H1 (cell line): Measurements from ENCODE around the gene LPGAT1. TPM values are rescaled to one million over a fixed set of nuclear protein-coding genes. Genes with fewer than 3 reads are reported as not detected.

ENCODE experiments used
- BACH1 ChIP-seq: IDR thresholded peaks from 2 replicates; pipeline ENCODE4 v1.6.1; 2012; ENCODE audit warnings: low read length, improper control_type of control experiment
- CHD1 ChIP-seq: IDR thresholded peaks from 2 replicates; pipeline ENCODE4 v1.6.1; 2012; ENCODE audit warnings: low read depth, low read length, improper control_type of control experiment
- EGR1 ChIP-seq: IDR thresholded peaks from 2 replicates; pipeline ENCODE4 v1.6.1; 2011; ENCODE audit warnings: low read depth, low read length, borderline replicate concordance
- EP300 ChIP-seq, 2 experiments: IDR thresholded peaks; 1 replicate in 1 of 2; 2 replicates in 1 of 2; pipeline ENCODE4 v1.6.1; 2011 to 2012; ENCODE audit warnings: low read depth in 2 of 2, low read length in 2 of 2, mild to moderate bottlenecking in 2 of 2, borderline replicate concordance in 1 of 2, inconsistent platforms in 1 of 2, moderate library complexity in 1 of 2
- HDAC2 ChIP-seq, 2 experiments: fragments of 300-600 bp in 1 of 2; sonication (generic) in 1 of 2; IDR thresholded peaks; 2 replicates each; pipeline ENCODE4 v1.6.1; 2011 to 2012; ENCODE audit warnings: low read depth in 2 of 2, low read length in 2 of 2, mild to moderate bottlenecking in 2 of 2, moderate library complexity in 2 of 2, borderline replicate concordance in 1 of 2, inconsistent platforms in 1 of 2
- SP1 ChIP-seq: IDR thresholded peaks from 2 replicates; pipeline ENCODE4 v1.6.1; 2011; ENCODE audit warnings: low read depth, low read length
- polyA plus RNA-seq, 7 experiments: library from polyadenylated mRNA; depleted of rRNA in 3 of 7; stranded (reverse) in 5 of 7; unstranded in 2 of 7; fragments of >200 nt in 5 of 7; fragments of 200-250 nt in 2 of 7; gene quantifications; 1 replicate in 5 of 7; 2 replicates in 1 of 7; 4 replicates in 1 of 7; pipeline versions ENCODE4 v1.2.1 to v1.2.3, GENCODE V29; 2011 to 2013; ENCODE audit warnings: missing spikeins in 2 of 7, mixed read lengths in 2 of 7
- total RNA-seq: library from RNA; stranded (reverse); fragmentation: NEBNext Ultra II Directional; extraction: Animal tissue kit (Norgen Biotek cat#: 25700); gene quantifications from 2 replicates; pipeline ENCODE4 v1.2.1, GENCODE V29; 2021
- TF ChIP-seq, protein P1 (sequence below): fragments of 300-600 bp; sonication (generic); IDR thresholded peaks from 2 replicates; pipeline ENCODE4 v1.7.1; 2012; ENCODE audit warnings: low read length, moderate library complexity, mild to moderate bottlenecking, inconsistent platforms; ENCODE audit not compliant: insufficient replicate concordance

The LPGAT1 gene
- total and polyA plus RNA-seq, 2 of the 8 experiments (the other 6 are each of a cell fraction or from before 2014, with no cell fraction given): 2.3 to 13.5 TPM

DNA sequence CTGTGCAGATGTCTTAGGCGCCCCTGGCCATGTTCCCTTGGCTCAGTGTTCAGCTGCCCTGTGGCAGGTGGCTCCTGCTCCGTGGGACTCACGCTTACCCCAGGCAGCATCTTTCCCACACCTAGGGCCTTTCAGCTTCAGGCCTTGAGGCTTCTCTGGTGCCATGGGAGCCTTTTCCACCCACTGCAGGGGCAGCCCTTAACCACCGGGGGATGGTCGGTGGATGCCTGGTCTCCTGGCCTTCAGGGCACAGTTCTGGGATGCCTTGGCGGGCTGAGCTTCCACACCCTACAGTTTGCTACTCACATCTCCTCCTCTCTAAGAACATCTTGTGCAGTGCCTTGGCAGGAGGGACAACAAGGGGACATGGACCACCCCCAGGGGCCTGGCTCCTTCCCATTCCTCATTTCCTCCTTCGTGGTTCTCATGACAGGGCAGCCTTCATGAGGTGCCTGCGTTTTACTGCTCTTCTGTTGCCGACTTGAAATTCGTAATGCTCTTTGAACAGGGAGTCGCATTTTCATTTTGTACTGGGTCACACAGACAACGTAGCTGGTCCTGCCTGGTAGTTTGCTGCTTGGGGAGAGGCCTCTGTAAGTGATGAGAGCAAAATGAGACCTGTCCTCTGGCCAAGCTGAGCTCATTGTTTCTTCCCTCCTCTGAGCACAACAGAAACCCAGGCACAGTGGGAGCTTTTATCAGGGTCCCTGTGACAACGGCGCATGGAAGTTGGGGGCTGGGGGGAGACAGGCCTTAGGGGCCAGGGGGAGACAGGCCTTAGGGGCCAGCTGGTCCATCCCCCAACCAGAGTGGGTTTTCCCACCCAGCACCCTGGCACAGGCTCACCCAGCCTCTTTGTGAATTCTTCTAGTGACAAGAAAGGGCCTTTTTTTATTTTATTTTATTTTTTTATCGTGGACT is 93.2 kb downstream of the LPGAT1 start (continued):
- TF ChIP-seq, protein P1, sequence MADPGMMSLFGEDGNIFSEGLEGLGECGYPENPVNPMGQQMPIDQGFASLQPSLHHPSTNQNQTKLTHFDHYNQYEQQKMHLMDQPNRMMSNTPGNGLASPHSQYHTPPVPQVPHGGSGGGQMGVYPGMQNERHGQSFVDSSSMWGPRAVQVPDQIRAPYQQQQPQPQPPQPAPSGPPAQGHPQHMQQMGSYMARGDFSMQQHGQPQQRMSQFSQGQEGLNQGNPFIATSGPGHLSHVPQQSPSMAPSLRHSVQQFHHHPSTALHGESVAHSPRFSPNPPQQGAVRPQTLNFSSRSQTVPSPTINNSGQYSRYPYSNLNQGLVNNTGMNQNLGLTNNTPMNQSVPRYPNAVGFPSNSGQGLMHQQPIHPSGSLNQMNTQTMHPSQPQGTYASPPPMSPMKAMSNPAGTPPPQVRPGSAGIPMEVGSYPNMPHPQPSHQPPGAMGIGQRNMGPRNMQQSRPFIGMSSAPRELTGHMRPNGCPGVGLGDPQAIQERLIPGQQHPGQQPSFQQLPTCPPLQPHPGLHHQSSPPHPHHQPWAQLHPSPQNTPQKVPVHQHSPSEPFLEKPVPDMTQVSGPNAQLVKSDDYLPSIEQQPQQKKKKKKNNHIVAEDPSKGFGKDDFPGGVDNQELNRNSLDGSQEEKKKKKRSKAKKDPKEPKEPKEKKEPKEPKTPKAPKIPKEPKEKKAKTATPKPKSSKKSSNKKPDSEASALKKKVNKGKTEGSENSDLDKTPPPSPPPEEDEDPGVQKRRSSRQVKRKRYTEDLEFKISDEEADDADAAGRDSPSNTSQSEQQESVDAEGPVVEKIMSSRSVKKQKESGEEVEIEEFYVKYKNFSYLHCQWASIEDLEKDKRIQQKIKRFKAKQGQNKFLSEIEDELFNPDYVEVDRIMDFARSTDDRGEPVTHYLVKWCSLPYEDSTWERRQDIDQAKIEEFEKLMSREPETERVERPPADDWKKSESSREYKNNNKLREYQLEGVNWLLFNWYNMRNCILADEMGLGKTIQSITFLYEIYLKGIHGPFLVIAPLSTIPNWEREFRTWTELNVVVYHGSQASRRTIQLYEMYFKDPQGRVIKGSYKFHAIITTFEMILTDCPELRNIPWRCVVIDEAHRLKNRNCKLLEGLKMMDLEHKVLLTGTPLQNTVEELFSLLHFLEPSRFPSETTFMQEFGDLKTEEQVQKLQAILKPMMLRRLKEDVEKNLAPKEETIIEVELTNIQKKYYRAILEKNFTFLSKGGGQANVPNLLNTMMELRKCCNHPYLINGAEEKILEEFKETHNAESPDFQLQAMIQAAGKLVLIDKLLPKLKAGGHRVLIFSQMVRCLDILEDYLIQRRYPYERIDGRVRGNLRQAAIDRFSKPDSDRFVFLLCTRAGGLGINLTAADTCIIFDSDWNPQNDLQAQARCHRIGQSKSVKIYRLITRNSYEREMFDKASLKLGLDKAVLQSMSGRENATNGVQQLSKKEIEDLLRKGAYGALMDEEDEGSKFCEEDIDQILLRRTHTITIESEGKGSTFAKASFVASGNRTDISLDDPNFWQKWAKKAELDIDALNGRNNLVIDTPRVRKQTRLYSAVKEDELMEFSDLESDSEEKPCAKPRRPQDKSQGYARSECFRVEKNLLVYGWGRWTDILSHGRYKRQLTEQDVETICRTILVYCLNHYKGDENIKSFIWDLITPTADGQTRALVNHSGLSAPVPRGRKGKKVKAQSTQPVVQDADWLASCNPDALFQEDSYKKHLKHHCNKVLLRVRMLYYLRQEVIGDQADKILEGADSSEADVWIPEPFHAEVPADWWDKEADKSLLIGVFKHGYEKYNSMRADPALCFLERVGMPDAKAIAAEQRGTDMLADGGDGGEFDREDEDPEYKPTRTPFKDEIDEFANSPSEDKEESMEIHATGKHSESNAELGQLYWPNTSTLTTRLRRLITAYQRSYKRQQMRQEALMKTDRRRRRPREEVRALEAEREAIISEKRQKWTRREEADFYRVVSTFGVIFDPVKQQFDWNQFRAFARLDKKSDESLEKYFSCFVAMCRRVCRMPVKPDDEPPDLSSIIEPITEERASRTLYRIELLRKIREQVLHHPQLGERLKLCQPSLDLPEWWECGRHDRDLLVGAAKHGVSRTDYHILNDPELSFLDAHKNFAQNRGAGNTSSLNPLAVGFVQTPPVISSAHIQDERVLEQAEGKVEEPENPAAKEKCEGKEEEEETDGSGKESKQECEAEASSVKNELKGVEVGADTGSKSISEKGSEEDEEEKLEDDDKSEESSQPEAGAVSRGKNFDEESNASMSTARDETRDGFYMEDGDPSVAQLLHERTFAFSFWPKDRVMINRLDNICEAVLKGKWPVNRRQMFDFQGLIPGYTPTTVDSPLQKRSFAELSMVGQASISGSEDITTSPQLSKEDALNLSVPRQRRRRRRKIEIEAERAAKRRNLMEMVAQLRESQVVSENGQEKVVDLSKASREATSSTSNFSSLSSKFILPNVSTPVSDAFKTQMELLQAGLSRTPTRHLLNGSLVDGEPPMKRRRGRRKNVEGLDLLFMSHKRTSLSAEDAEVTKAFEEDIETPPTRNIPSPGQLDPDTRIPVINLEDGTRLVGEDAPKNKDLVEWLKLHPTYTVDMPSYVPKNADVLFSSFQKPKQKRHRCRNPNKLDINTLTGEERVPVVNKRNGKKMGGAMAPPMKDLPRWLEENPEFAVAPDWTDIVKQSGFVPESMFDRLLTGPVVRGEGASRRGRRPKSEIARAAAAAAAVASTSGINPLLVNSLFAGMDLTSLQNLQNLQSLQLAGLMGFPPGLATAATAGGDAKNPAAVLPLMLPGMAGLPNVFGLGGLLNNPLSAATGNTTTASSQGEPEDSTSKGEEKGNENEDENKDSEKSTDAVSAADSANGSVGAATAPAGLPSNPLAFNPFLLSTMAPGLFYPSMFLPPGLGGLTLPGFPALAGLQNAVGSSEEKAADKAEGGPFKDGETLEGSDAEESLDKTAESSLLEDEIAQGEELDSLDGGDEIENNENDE: no peak
- TF ChIP-seq EGR1 (no peak), HDAC2 (IDR thresholded peaks at IDR 0.05; ENCODE audit: borderline replicate concordance in 1 of 2, low read depth in 2 of 2, low read length in 2 of 2) (no peak), EP300 (IDR thresholded peaks at IDR 0.05; ENCODE audit: borderline replicate concordance in 1 of 2, low read depth in 2 of 2, low read length in 2 of 2) (no peak), BACH1 (no peak), CHD1 (no peak), SP1 (no peak)
